Keratinocyte (primary cell): ENCODE data around the gene CLDN24.

ENCODE experiments used
- CTCF ChIP-seq, 3 experiments: IDR thresholded peaks in 1 of 3; conservative IDR thresholded peaks in 1 of 3; optimal IDR thresholded peaks in 1 of 3; 2 replicates in 2 of 3; 3 replicates in 1 of 3; pipeline versions ENCODE3 to v1.5.1; 2011; ENCODE audit warnings: low read length in 3 of 3, mild to moderate bottlenecking in 3 of 3, moderate library complexity in 2 of 3, control low read depth in 1 of 3, inconsistent platforms in 1 of 3; ENCODE audit not compliant: insufficient read depth in 2 of 3; ENCODE audit errors: extremely low read depth in 1 of 3
- EZH2 ChIP-seq: IDR thresholded peaks from one replicate; pipeline ENCODE4 v1.6.1; 2012; ENCODE audit warnings: inconsistent platforms, mild to moderate bottlenecking, low read length, moderate library complexity

GRCh38 chr4:183352546-183352945 is 30.3 kb upstream of the CLDN24 start:
- TF ChIP-seq EZH2 (no peak), CTCF (optimal IDR thresholded peaks at IDR 0.05 in 1 of 3, IDR thresholded peaks at IDR 0.05 in 1 of 3, conservative IDR thresholded peaks at IDR 0.05 in 1 of 3; ENCODE audit: extremely low read depth in 1 of 3, insufficient read depth in 2 of 3, low read length in 3 of 3) (no peak)
